NCI-H446 (cell line): ENCODE data around the gene PLXNA4.

Source experiments
- DNase-seq, 2 experiments: peaks; one replicate each; lab custom pipeline; 2025; lab: John Stamatoyannopoulos, UW

PLXNA4 gene

GRCh38 chr7:132592231-132592920 lies 16.1 kb upstream of the PLXNA4 start:
- DNase-seq = no peak

GRCh38 chr7:132590162-132590561 lies 13.9 kb upstream of the PLXNA4 start:
- DNase-seq = no peak

- no peak for DNase-seq
Measured at GRCh38 chr7:132588596-132588995, 12.3 kb upstream of the PLXNA4 start.

DNA sequence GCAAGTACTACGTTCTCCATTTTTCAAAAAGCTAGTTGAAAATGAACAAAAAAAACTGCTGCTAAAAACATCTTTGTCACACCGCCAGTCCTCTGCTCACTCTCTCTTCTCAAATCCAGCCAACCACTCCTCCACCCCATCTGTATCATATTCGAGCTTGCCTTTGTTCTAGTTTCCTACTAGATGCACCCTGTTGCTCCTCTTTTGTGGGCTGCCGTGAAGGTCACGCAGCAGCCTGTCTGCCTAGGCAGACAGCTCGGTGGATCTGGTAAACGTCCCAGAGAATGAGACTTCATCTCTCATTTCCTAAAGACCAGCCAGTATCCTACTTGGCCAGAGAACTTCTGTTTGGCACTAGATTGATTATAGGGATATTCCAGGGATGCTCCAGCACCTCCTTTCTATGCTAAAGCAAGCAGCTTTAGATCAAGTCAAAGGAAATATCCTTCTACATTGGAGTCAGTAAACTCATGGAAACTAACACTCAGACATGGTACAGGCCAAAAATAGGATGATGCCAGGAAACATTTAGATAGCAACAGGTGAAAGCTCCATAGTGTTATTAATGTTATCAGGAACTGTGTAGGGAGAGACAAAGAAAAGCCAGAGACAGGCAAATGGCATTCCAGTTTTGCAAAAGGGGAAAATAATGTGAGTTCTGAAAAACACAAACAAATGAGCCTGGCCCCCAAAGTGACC lies 8.7 kb upstream of the PLXNA4 start:
- peak; percentile 7 to 64 for DNase-seq

GRCh38 chr7:132581431-132581830 lies 5.2 kb upstream of the PLXNA4 start:
- DNase-seq = no peak

GRCh38 chr7:132580717-132581285 lies 4.5 kb upstream of the PLXNA4 start:
- peak; percentile 31 to 75 for DNase-seq

DNA sequence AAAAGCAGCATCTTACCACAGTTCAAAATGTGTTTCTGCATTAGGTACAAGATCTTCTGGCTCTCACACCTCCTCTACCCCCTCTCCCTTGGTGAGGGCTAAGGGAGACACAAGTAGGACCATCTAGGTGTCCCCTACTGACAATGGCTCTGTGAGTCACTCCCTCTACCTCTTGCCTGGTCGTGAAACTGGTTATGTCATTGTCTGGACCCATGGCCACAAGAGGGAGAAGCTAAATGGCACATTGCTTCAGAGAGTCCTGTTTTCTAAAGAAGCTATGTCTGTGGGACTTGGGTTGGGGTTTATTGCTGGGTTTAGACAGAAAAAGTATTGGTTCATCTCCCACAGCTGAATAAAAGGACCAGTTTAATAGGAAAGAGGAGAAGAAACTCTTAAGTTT lies 4.0 kb upstream of the PLXNA4 start:
- no peak for DNase-seq

DNA sequence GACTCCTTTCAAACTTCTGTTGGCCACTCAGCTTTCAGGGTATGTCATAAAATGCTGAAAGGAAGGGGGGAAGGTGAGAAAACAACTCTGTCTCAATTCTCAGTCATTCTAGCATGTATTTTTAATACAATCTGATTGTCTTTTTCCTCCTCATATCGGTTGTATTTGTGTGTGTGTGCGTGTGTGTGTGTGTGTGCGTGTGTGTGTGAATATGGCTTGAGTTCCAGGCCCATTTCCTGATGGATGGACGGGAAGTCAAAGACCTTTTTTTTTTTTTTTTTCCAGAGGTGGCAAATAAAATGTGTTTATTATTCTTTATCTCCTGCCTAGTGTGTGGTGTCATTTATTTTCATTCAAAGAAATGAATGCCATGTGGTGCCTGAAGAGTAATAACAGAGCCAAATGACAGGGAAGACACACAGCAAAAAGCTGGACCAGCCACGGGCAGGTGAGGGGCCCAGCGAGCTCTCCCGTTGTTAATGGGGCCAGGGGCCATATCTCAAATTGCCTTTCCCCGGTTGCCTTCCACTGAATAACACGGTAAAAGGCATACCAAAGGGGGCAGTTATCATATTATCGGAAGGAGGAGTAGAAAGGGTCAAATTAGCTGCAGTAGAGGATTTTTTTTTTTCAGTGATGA lies 3.1 kb upstream of the PLXNA4 start:
- no peak for DNase-seq

DNA sequence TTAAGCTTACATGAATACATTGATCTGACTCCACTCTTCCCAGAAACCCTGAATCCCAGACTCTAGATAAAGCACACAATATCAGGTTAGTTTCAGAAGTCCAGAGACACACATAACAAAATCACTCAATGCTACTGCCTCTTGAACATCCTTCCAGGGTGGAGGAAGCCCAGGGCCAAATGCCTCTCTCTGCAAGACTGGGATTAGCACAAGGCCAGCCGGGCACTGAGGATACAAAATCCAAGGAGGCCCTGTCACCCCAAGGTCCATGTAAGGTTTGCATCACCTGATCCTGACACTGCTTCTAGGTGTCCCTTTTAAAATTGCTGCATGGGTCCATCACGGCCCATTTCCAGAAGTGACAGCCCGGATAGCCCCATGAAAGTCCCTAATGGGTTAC lies 2.6 kb upstream of the PLXNA4 start:
- no peak for DNase-seq

DNA sequence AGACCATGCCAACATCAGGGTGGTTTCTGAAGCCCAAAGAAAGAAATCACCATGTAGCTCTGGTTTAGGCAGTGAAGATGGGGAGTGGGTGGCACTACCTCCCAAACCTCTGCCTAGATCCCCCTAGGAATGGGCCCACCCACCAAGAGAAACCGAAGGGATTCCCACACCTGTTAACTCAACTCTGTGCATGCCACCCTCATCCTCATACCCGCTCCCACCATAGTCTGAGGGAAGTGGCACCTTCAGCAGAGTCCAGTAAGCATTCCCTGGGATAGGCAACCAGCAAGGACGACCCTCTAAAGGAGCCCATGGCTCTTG lies 1.7 kb upstream of the PLXNA4 start:
- DNase-seq = no peak

- DNase-seq = peak; percentile 4 to 69
Measured at GRCh38 chr7:132577206-132578049, 1.2 kb upstream of the PLXNA4 start.

- peak in 1 of 2 experiments; percentile 10 for DNase-seq
Measured at GRCh38 chr7:132576721-132577085, 433 bp upstream of the PLXNA4 start.

GRCh38 chr7:132575419-132575981 lies 770 bp downstream of the PLXNA4 start:
- peak in 1 of 2 experiments; percentile 46 for DNase-seq

- DNase-seq = no peak
Measured at GRCh38 chr7:132574223-132574622, 2.0 kb downstream of the PLXNA4 start.

DNA sequence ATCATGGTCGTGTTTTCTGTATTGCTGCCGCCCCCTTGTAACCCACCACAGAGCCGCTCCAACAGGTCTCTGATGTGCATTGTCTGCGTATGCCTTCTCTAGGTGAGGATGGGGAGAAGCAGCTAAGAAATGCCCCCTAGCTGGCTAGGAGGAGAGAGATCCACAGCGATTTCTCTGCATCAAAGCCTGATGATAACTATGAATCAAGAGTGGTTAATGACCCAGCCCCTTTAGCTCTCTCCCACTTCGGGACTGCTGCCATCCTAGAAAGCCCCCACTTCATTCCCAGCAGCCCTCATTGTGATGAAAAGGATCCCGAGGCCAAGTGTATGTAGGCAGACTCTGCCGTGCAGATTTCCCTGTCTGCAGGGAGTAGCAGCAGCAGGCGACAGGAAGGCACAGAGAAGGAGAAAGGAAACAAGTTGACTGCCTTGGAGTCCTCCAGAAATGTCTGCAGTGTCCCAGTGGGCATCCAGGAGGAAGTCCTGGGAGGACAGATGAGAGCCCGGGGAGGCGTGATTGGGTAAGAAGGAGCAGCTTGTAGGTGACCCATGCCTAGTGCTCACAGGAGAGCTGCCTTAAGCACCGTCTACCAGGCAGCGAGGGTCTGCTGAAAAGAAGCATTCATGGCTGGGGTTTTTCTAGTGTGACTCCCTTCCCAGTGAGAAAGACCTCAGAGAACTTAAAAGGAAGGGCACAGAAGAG lies 2.9 kb downstream of the PLXNA4 start:
- no peak for DNase-seq

- DNase-seq = no peak
Measured at GRCh38 chr7:132572526-132572925, 3.7 kb downstream of the PLXNA4 start.

- no peak for DNase-seq
Measured at GRCh38 chr7:132571970-132572369, 4.3 kb downstream of the PLXNA4 start.

DNA sequence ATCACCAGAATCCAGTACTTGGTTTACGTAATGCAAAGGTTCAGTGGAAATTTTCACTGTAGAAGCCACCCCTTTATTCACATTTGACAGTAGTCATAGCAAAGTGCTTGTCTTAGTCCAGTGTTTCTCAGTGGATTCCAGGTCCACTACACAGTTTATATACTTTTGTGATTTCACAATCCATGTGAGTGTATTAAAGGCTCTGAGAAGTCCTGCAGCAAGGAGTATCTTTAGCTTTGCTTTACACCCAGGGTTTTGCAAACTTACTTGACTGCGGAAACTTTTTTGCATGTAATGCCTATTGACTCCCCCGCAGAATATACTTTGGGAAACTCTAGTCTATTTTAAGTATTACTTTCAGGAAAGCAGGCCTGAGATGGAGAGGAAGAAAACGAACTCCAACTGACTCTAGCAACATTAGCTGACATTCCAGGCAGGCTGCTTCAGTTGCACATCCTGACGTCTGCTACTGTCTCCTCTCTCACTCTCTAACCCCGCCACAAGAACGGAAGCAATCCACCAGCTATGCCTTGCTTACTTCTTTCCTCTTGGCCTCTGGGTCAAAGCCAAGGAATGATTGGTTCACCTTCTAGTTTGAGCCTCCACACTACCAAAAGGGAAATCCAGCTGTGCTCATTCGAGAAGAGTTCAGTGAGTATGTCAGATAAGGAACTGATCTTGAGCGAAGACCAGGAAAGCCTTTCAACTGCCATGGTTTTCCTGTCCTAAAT lies 6.2 kb downstream of the PLXNA4 start:
- no peak for DNase-seq

- DNase-seq = no peak
Measured at GRCh38 chr7:132568962-132569361, 7.3 kb downstream of the PLXNA4 start.

DNA sequence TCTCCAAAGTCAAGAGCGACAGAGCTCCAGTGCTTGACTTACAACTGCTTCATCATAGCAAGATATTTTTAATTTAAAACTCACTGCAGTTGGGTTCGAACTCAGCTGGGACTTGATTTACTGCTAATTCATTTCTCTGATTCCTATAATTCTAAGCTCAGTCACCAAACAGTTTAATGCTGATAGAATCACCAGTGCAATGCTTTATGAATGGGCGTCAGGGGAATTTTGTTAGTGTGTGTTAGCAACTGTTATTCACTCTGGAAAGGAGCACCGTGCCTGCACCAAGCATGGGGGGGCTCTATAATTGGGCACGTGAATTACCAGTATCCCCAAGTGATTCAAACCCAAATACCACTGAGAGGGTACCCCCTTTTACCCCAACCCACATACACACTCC lies 10.4 kb downstream of the PLXNA4 start:
- DNase-seq = no peak

DNA sequence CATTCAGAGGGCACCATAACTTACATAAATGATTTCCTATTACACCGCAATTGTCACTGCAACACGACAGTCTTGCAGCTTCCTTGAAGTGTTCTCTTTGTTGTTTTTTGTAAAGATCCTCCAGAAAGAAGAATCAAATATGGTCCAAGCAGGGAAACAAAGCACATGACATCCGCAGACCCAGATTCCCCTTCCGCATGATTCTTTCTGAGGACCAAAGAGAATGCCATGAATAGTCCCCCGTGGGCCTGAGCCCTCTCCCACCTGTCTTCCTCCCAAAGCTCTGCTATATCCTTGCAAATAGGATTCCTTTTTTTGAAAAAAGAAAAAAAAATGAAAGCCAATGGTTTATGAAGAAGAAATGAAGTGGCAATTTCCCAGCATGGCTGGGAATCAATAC lies 10.8 kb downstream of the PLXNA4 start:
- no peak for DNase-seq
